Karpas-422 (cell line): ENCODE data around the gene ERICH6. TPM values are rescaled to one million over a fixed set of nuclear protein-coding genes. Genes with fewer than 3 reads are reported as not detected.

Experiments
- DNase-seq: peaks from one replicate; pipeline ENCODE4 v3.0.0-alpha.2; 2015
- H2AFZ ChIP-seq: fragments of 200-600 bp; sonication (generic); 2 replicates; pipeline ENCODE4 v1.6.1; 2014; ENCODE audit warnings: antibody characterized with exemption, low read length, mixed read lengths
- H3K27ac ChIP-seq: fragments of 200-600 bp; sonication (generic); 2 replicates; pipeline ENCODE4 v1.5.1; 2014; ENCODE audit warnings: mild to moderate bottlenecking, low read length, moderate library complexity
- H3K27me3 ChIP-seq: fragments of 200-600 bp; sonication (generic); 2 replicates; pipeline ENCODE4 v1.6.1; 2014; ENCODE audit warnings: low read length, mixed read lengths
- H3K36me3 ChIP-seq: fragments of 200-600 bp; sonication (generic); 2 replicates; pipeline ENCODE4 v1.6.1; 2014; ENCODE audit warnings: low read length, mixed read lengths; ENCODE audit not compliant: insufficient read depth
- H3K4me1 ChIP-seq: fragments of 200-600 bp; sonication (generic); 2 replicates; pipeline ENCODE4 v1.6.1; 2014; ENCODE audit warnings: mild to moderate bottlenecking, low read length, mixed read lengths
- H3K4me2 ChIP-seq: fragments of 200-600 bp; sonication (generic); 2 replicates; pipeline ENCODE4 v1.6.1; 2014; ENCODE audit warnings: low read length, low read depth, mild to moderate bottlenecking; ENCODE audit not compliant: poor library complexity, severe bottlenecking
- H3K4me3 ChIP-seq: fragments of 200-600 bp; sonication (generic); 2 replicates; pipeline ENCODE4 v1.5.1; 2014; ENCODE audit warnings: mild to moderate bottlenecking, antibody characterized with exemption, low read length, mixed read lengths
- H3K79me2 ChIP-seq: fragments of 200-600 bp; sonication (generic); 2 replicates; pipeline ENCODE4 v1.6.1; 2014; ENCODE audit warnings: mild to moderate bottlenecking, low read length, mixed read lengths
- H3K9ac ChIP-seq: fragments of 200-600 bp; sonication (generic); 2 replicates; pipeline ENCODE4 v1.6.0; 2014; ENCODE audit warnings: low read length
- H3K9me2 ChIP-seq: fragments of 200-600 bp; sonication (generic), shearing (Covaris generic); replicated peaks from 2 replicates; pipeline ENCODE4 v1.6.0; 2014; ENCODE audit warnings: mild to moderate bottlenecking, low read length, moderate library complexity; ENCODE audit not compliant: insufficient read depth
- H3K9me3 ChIP-seq: fragments of 300-700, 200-600 bp; sonication (generic); 2 replicates; pipeline ENCODE4 v1.6.1; 2014; ENCODE audit warnings: low read length, mixed read lengths
- H4K20me1 ChIP-seq: fragments of 200-600 bp; sonication (generic); 2 replicates; pipeline ENCODE4 v1.6.1; 2014; ENCODE audit warnings: mild to moderate bottlenecking, antibody characterized with exemption, low read length, low read depth; ENCODE audit not compliant: insufficient read depth
- total RNA-seq: library from RNA; depleted of rRNA; stranded (reverse); fragments of >200 nt; shearing (Covaris generic); gene quantifications from 2 replicates; pipeline ENCODE4 v1.2.3, GENCODE V29; 2014; ENCODE audit warnings: low replicate concordance

ERICH6 gene
- total RNA-seq, 1 experiment from 2014 or later, result not detected

GRCh38 chr3:150721285-150722130 is 17.8 kb upstream of the ERICH6 start:
- H3K36me3 ChIP-seq, result no peaks in the 10 kb centered on the region
- peaks cover 32% of the 10 kb centered on the region for H3K4me1 ChIP-seq
- no peaks in the 10 kb centered on the region for H3K9me3 ChIP-seq
- H3K9me2 ChIP-seq, result no peaks in the 10 kb centered on the region
- peak overlapping the region; percentile 4; the same call in 1 of the 2 replicates for H3K4me3 ChIP-seq
- no peak overlapping the region for H2AFZ ChIP-seq
- DNase-seq, result peak; percentile 91
- no peaks in the 10 kb centered on the region for H4K20me1 ChIP-seq
- H3K27ac ChIP-seq, result peak overlapping the region; percentile 27; the same call in 1 of the 2 replicates
- no peaks in the 10 kb centered on the region for H3K79me2 ChIP-seq
- peak overlapping the region; percentile 35; the same call in 1 of the 2 replicates for H3K9ac ChIP-seq
- H3K4me2 ChIP-seq, result peak overlapping the region; percentile 50
- H3K27me3 ChIP-seq, result no peaks in the 10 kb centered on the region

- peaks cover 32% of the 10 kb centered on the region for H3K4me1 ChIP-seq
These were observed 16.7 kb upstream of the ERICH6 start for GRCh38 chr3:150720444-150720843.

GRCh38 chr3:150710097-150710496 is 6.4 kb upstream of the ERICH6 start:
- peaks cover 7% of the 10 kb centered on the region for H3K4me1 ChIP-seq
- H3K9ac ChIP-seq, result no peak overlapping the region
- no peaks in the 10 kb centered on the region for H3K79me2 ChIP-seq
- no peak overlapping the region for H3K27ac ChIP-seq
- no peaks in the 10 kb centered on the region for H3K27me3 ChIP-seq
- no peak overlapping the region for H3K4me3 ChIP-seq
- H3K4me2 ChIP-seq, result no peak overlapping the region
- no peaks in the 10 kb centered on the region for H3K9me2 ChIP-seq
- H2AFZ ChIP-seq, result no peak overlapping the region
- no peaks in the 10 kb centered on the region for H4K20me1 ChIP-seq
- no peak for DNase-seq
- no peaks in the 10 kb centered on the region for H3K9me3 ChIP-seq
- 0 out of 2 replicates have a peak, but pooled peaks cover 6% of the 10 kb centered on the region for H3K36me3 ChIP-seq

More at GRCh38 chr3:150720444-150720843, 16.7 kb upstream of the ERICH6 start:
- Histone ChIP-seq H3K27ac (no peak overlapping the region), H3K4me2 (no peak overlapping the region), H3K9ac (no peak overlapping the region), H3K4me3 (no peak overlapping the region), H2AFZ (no peak overlapping the region), H3K27me3 (no peaks in the 10 kb centered on the region), H3K9me2 (no peaks in the 10 kb centered on the region), H3K36me3 (no peaks in the 10 kb centered on the region), H3K79me2 (no peaks in the 10 kb centered on the region), H4K20me1 (no peaks in the 10 kb centered on the region), H3K9me3 (no peaks in the 10 kb centered on the region)
- DNase-seq, result no peak

- Histone ChIP-seq H3K27ac (no peak overlapping the region), H3K4me1 (peaks cover 9% of the 10 kb centered on the region), H4K20me1 (no peaks in the 10 kb centered on the region), H3K4me3 (peak overlapping the region; percentile 85), H3K9me2 (no peaks in the 10 kb centered on the region), H3K27me3 (no peaks in the 10 kb centered on the region), H2AFZ (peak overlapping the region; percentile 96), H3K9me3 (no peaks in the 10 kb centered on the region), H3K4me2 (peak overlapping the region; percentile 98), H3K36me3 (no peaks in the 10 kb centered on the region), H3K79me2 (no peaks in the 10 kb centered on the region), H3K9ac (peak overlapping the region; percentile 82)
- DNase-seq, result no peak
These were observed 393 bp downstream of the ERICH6 start for GRCh38 chr3:150703299-150703755.

GRCh38 chr3:150699068-150699639 is 4.6 kb downstream of the ERICH6 start:
- H2AFZ ChIP-seq, result no peak overlapping the region

GRCh38 chr3:150697646-150698045 is 6.1 kb downstream of the ERICH6 start:
- H4K20me1 ChIP-seq, result no peaks in the 10 kb centered on the region
- no peak overlapping the region for H3K27ac ChIP-seq
- H3K4me2 ChIP-seq, result no peak overlapping the region
- H3K9ac ChIP-seq, result no peak overlapping the region
- H3K4me3 ChIP-seq, result no peak overlapping the region
- no peaks in the 10 kb centered on the region for H3K9me3 ChIP-seq
- no peaks in the 10 kb centered on the region for H3K9me2 ChIP-seq
- DNase-seq, result no peak
- H3K4me1 ChIP-seq, result no peaks in the 10 kb centered on the region
- H3K36me3 ChIP-seq, result no peaks in the 10 kb centered on the region
- no peaks in the 10 kb centered on the region for H3K27me3 ChIP-seq
- no peak overlapping the region for H2AFZ ChIP-seq
- H3K79me2 ChIP-seq, result no peaks in the 10 kb centered on the region

More at GRCh38 chr3:150699068-150699639, 4.6 kb downstream of the ERICH6 start:
- no peak overlapping the region for H3K4me3 ChIP-seq
- H3K27me3 ChIP-seq, result no peaks in the 10 kb centered on the region
- H4K20me1 ChIP-seq, result no peaks in the 10 kb centered on the region
- no peaks in the 10 kb centered on the region for H3K36me3 ChIP-seq
- H3K27ac ChIP-seq, result no peak overlapping the region
- DNase-seq, result no peak
- no peaks in the 10 kb centered on the region for H3K9me2 ChIP-seq
- H3K9me3 ChIP-seq, result no peaks in the 10 kb centered on the region
- no peaks in the 10 kb centered on the region for H3K79me2 ChIP-seq
- no peak overlapping the region for H3K9ac ChIP-seq
- peaks cover 6% of the 10 kb centered on the region for H3K4me1 ChIP-seq
- no peak overlapping the region for H3K4me2 ChIP-seq

- Histone ChIP-seq H3K9me2 (no peaks in the 10 kb centered on the region), H3K4me3 (no peak overlapping the region), H3K4me2 (no peak overlapping the region), H3K9me3 (peaks cover 6% of the 10 kb centered on the region; the same call in 1 of the 2 replicates), H2AFZ (no peak overlapping the region), H3K27ac (no peak overlapping the region), H3K9ac (no peak overlapping the region), H3K36me3 (no peaks in the 10 kb centered on the region; the same call in 1 of the 2 replicates), H3K27me3 (no peaks in the 10 kb centered on the region), H3K79me2 (no peaks in the 10 kb centered on the region), H3K4me1 (no peaks in the 10 kb centered on the region), H4K20me1 (no peaks in the 10 kb centered on the region)
- no peak for DNase-seq
These were observed 12.2 kb downstream of the ERICH6 start for GRCh38 chr3:150691414-150692040.

GRCh38 chr3:150687613-150688012 is 16.1 kb downstream of the ERICH6 start:
- H3K79me2 ChIP-seq, result no peaks in the 10 kb centered on the region
- no peak for DNase-seq
- H4K20me1 ChIP-seq, result no peaks in the 10 kb centered on the region

More at GRCh38 chr3:150687613-150688012, 16.1 kb downstream of the ERICH6 start:
- Histone ChIP-seq H2AFZ (no peak overlapping the region), H3K4me1 (no peaks in the 10 kb centered on the region), H3K9ac (no peak overlapping the region), H3K36me3 (no peaks in the 10 kb centered on the region; the same call in 1 of the 2 replicates), H3K4me3 (no peak overlapping the region), H3K4me2 (no peak overlapping the region), H3K27ac (no peak overlapping the region), H3K9me3 (peaks cover 6% of the 10 kb centered on the region; the same call in 1 of the 2 replicates), H3K27me3 (no peaks in the 10 kb centered on the region), H3K9me2 (no peaks in the 10 kb centered on the region)
